Calu3 (cell line): Measurements from ENCODE around the gene XBP1. TPM values are rescaled to one million over a fixed set of nuclear protein-coding genes. Genes with fewer than 3 reads are reported as not detected.
"Not testable (repeated sequence)": the region's sequence is repeated elsewhere in the genome, so short reads cannot be mapped to it uniquely, and the experiment has no call there.

ENCODE experiments used
- BruUV-seq: library from RNA; stranded (reverse); fragments of 400-500 nt; replicated peaks from 2 replicates; lab custom pipeline; 2021; lab: Mats Ljungman, UMichigan
- CTCF ChIA-PET: fragments of 300-600 bp; sonication (Branson Sonifier 250); formaldehyde crosslinking; loops from one replicate; lab custom pipeline; 2022; ENCODE audit warnings: antibody characterized with exemption; lab: Charles Lee
- DNase-seq: peaks from one replicate; pipeline ENCODE4 v3.0.0; 2022
- H3K27ac Mint-ChIP-seq: one replicate; pipeline ENCODE4 v1.8.0; 2022; ENCODE audit warnings: mixed read lengths; ENCODE audit not compliant: unreplicated experiment
- H3K27me3 Mint-ChIP-seq: one replicate; pipeline ENCODE4 v1.8.0; 2022; ENCODE audit warnings: mixed read lengths; ENCODE audit not compliant: unreplicated experiment
- H3K36me3 Mint-ChIP-seq: one replicate; pipeline ENCODE4 v1.8.0; 2022; ENCODE audit warnings: mild to moderate bottlenecking, moderate library complexity, mixed read lengths; ENCODE audit not compliant: insufficient read depth, unreplicated experiment
- H3K4me1 Mint-ChIP-seq: one replicate; pipeline ENCODE4 v1.8.0; 2022; ENCODE audit warnings: mild to moderate bottlenecking, low read depth, mixed read lengths; ENCODE audit not compliant: unreplicated experiment
- H3K4me3 Mint-ChIP-seq: one replicate; pipeline ENCODE4 v1.8.0; 2022; ENCODE audit warnings: mild to moderate bottlenecking, low read depth, moderate library complexity, mixed read lengths; ENCODE audit not compliant: unreplicated experiment
- H3K9me3 Mint-ChIP-seq: one replicate; pipeline ENCODE4 v1.8.0; 2022; ENCODE audit warnings: low read depth, mixed read lengths; ENCODE audit not compliant: unreplicated experiment
- intact Hi-C: fragments of 100-400 bp; cut with micrococcal nuclease; formaldehyde crosslinking; loops from one replicate; pipeline ENCODE4 v1.10.0; 2022; ENCODE audit not compliant: unreplicated experiment
- total RNA-seq: library from RNA; stranded (reverse); gene quantifications from 2 replicates; pipeline ENCODE4 v1.2.3, GENCODE V29; 2022
- TF ChIP-seq, protein P1 (sequence below): fragments of 200-600 bp; IDR thresholded peaks from one replicate; pipeline ENCODE4 v1.8.0; 2022; ENCODE audit warnings: antibody characterized with exemption; ENCODE audit not compliant: unreplicated experiment

Gene XBP1
- total RNA-seq, 1 experiment from 2014 or later, result 179 TPM

DNA sequence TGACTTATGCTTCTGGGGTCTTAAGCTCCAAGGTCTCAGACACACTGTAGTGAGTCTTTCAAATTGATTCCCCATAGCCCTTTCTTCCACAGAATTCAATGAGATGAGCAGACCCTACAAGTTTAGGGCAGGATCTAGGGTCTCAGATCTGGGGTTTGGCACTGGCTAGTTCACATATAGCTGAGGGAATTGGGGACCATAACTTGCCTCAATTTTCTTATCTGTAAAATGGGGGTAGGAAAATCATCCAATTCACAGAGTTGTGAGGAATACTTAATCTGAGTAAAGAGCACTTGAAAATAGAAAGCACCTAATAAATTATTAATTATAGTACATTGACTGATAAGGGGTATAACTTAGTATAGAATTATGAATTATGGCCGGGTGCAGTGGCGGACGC lies 33.7 kb downstream of the XBP1 start:
- BruUV-seq, result no TSS peak
- H3K9me3 Mint-ChIP-seq, result peaks cover 2% of the 10 kb centered on the region
- H3K36me3 Mint-ChIP-seq, result no peaks in the 10 kb centered on the region
- TF ChIP-seq, protein P1, sequence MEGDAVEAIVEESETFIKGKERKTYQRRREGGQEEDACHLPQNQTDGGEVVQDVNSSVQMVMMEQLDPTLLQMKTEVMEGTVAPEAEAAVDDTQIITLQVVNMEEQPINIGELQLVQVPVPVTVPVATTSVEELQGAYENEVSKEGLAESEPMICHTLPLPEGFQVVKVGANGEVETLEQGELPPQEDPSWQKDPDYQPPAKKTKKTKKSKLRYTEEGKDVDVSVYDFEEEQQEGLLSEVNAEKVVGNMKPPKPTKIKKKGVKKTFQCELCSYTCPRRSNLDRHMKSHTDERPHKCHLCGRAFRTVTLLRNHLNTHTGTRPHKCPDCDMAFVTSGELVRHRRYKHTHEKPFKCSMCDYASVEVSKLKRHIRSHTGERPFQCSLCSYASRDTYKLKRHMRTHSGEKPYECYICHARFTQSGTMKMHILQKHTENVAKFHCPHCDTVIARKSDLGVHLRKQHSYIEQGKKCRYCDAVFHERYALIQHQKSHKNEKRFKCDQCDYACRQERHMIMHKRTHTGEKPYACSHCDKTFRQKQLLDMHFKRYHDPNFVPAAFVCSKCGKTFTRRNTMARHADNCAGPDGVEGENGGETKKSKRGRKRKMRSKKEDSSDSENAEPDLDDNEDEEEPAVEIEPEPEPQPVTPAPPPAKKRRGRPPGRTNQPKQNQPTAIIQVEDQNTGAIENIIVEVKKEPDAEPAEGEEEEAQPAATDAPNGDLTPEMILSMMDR, result no peak
- no peaks in the 10 kb centered on the region for H3K27me3 Mint-ChIP-seq
- no peak overlapping the region for H3K4me3 Mint-ChIP-seq
- no peak overlapping the region for H3K27ac Mint-ChIP-seq
- CTCF ChIA-PET, result no interaction called here
- DNase-seq, result no peak
- no peaks in the 10 kb centered on the region for H3K4me1 Mint-ChIP-seq
- intact Hi-C loops, result no loop called here

GRCh38 chr22:28762000-28762399 lies 38.4 kb downstream of the XBP1 start:
- H3K4me3 Mint-ChIP-seq, intact Hi-C loops, H3K9me3 Mint-ChIP-seq, H3K27ac Mint-ChIP-seq, H3K27me3 Mint-ChIP-seq, BruUV-seq, H3K4me1 Mint-ChIP-seq, H3K36me3 Mint-ChIP-seq, DNase-seq, CTCF ChIA-PET: not testable (repeated sequence)

DNA sequence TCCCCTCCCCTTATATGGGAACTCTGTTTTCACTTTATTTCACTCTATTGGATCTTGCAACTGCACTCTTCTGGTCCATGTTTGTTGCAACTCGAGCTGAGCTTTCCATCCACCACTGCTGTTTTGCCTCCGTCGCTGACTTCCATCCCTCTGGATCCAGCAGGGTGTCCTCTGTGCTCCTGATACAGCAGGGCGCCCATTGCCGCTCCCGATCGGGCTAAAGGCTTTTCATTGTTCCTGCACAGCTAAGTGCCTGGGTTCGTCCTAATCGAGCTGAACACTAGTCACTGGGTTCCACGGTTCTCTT lies 39.0 kb downstream of the XBP1 start:
- H3K4me1 Mint-ChIP-seq, result no peaks in the 10 kb centered on the region
- H3K27ac Mint-ChIP-seq, result no peak overlapping the region
- H3K36me3 Mint-ChIP-seq, result no peaks in the 10 kb centered on the region
- no peak for DNase-seq
- BruUV-seq, result no TSS peak
- CTCF ChIA-PET, result no interaction called here
- H3K4me3 Mint-ChIP-seq, result no peak overlapping the region
- intact Hi-C loops, result no loop called here
- TF ChIP-seq, protein P1, result no peak
- no peaks in the 10 kb centered on the region for H3K27me3 Mint-ChIP-seq
- H3K9me3 Mint-ChIP-seq, result no peaks in the 10 kb centered on the region

- no peaks in the 10 kb centered on the region for H3K9me3 Mint-ChIP-seq
- H3K36me3 Mint-ChIP-seq, result no peaks in the 10 kb centered on the region
- H3K4me1 Mint-ChIP-seq, result no peaks in the 10 kb centered on the region
- TF ChIP-seq, protein P1, result no peak
- H3K4me3 Mint-ChIP-seq, result no peak overlapping the region
- CTCF ChIA-PET, result interaction anchor here (1.7 kb wide), 1 partner anchor 19 kb away, joined by 7 read pairs; no protein-coding TSS in a partner anchor
- no peaks in the 10 kb centered on the region for H3K27me3 Mint-ChIP-seq
- no peak overlapping the region for H3K27ac Mint-ChIP-seq
- BruUV-seq, result no TSS peak
- intact Hi-C loops, result no loop called here
- no peak for DNase-seq
These were observed 40.4 kb downstream of the XBP1 start for GRCh38 chr22:28759861-28760560.

DNA sequence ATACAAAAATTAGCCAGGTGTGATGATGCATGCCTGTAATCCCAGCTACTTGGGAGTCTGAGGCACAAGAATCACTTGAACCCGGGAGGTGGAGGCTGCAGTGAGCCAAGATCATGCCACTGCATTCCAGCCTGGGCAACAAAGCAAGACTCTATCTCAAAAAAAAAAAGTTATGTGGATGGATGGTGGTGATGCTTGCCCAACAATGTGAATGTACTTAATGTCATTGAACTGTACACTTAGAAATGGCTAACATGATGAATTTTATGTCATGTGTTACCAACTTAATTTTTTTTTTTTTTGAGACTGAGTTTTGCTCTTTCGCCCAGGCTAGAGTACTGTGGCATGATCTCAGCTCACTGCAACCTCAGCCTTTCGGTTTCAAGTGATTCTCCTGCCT lies 45.9 kb downstream of the XBP1 start:
- H3K27ac Mint-ChIP-seq, intact Hi-C loops, DNase-seq, H3K4me3 Mint-ChIP-seq, H3K27me3 Mint-ChIP-seq, H3K4me1 Mint-ChIP-seq, BruUV-seq, H3K36me3 Mint-ChIP-seq, H3K9me3 Mint-ChIP-seq: not testable (repeated sequence)
- CTCF ChIA-PET, result interaction anchor here (0.6 kb wide), 1 partner anchor 25 kb away, joined by 4 read pairs; no protein-coding TSS in a partner anchor
